ENCODE data around the gene RNF149.
"Not testable (repeated sequence)": the region's sequence is repeated elsewhere in the genome, so short reads cannot be mapped to it uniquely, and the experiment has no call there.

Gene RNF149

DNA sequence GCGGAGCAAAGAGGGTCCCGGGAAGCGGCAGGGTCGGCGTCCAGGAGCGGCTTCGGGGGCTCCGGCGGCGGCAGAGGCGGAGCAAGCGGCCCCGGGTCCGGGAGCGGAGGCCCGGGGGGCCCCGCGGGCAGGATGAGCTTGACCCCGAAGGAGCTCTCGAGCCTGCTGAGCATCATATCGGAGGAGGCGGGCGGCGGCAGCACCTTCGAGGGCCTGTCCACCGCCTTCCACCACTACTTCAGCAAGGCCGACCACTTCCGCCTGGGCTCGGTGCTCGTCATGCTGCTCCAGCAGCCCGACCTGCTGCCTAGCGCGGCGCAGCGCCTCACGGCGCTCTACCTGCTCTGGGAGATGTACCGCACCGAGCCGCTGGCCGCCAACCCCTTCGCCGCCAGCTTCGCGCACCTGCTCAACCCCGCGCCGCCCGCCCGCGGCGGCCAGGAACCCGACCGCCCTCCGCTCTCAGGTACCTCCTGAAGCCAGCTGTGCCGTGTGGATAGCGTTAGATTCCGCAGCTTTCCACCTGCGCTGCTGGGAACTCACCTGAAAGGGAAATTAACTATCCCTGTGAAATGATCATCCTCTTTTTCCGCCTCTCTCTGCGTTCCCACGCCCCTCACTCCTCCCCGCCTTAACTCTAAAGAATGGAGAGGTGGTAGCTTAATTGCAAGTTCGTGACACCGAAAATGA is 55.3 kb downstream of the RNF149 start:
- peak; percentile 59 for DNase-seq

DNA sequence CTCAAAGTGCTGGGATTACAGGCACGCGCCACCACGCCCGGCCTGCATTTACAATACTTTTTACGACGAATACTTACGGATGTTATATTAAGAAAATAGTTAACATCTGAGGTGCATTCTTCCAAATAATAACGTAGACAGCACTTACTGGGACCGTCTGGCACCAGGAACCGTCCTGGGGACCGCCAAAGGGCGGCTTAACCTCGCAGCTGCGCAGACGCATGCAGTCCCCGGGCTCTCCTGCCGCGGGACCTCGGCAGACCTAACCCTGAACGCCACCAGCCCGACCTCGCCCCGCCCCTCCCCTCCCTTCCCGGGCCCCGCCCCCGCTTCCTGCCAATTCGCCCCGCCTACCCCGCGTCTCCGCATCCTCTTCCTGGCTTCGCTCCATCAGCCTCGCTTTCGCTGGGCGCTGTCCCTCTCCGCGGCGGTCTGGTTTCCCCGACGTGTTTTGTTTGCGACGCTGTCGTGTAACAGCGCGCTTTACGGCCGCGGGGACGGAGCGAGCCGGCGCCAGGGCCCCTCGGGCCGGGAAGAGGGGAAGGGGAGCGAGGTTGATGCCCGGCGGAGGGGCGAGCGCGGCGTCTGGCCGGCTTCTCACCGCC is 56.0 kb downstream of the RNF149 start, which contains the start of gene CNOT11:
Gene CNOT11 (plus strand): TSS at position 479 of the 605 bp plus-strand sequence. CDS start 79 bp downstream, at position 558.
- DNase-seq = peak; percentile 99

DNA sequence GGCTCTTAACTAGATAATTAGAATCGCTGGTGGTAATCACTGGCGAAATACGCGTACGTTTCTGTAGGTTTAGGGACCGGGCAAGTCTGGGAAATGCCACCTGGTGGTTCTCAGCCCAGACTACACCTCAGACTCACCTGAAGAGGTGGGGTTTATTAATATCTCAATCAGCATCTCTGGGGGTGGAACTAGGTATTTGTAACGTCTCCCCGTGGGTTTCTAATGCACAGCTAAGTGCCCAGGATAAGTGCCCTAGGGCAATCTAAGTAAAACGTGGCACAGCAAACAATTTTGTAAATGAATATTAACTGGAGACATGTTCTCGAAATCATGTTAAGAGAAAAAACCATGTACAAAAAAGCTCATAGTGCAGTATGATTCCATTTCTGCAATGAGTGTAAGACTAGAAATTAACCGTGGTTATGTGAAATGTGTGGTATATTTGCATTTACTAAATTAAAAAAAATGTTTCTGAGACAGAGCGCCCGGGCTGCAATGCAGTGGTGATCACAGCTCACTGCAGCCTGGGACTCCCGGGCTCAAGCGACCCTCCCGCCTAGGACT is 56.6 kb downstream of the RNF149 start:
- no peak for DNase-seq

GRCh38 chr2:101251246-101251781 is 57.2 kb downstream of the RNF149 start:
- not testable (repeated sequence) for DNase-seq

DNA sequence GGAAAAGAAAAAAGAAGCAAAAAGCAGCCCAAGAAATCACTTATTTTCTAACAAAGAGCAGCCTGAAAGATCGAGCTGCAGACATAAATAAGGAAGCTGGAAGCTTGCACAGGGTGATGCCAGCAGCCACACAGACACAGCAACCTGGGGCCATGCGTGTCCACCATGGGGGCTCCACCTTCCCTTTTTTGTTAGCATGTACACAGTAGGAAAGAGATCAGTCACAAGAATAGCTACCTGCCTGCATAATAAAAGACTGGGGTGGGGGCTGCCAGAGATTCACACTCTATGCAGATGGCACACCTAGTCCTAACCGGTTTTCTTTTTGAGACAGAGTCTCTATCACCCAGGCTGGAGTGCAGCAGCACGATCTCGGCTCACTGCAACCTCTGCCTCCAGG is 58.7 kb downstream of the RNF149 start:
- DNase-seq = no peak

GRCh38 chr2:101248756-101249155 is 59.7 kb downstream of the RNF149 start:
- DNase-seq = not testable (repeated sequence)

- not testable (repeated sequence) for DNase-seq
Measured at GRCh38 chr2:101245468-101245867, 63.0 kb downstream of the RNF149 start.

DNA sequence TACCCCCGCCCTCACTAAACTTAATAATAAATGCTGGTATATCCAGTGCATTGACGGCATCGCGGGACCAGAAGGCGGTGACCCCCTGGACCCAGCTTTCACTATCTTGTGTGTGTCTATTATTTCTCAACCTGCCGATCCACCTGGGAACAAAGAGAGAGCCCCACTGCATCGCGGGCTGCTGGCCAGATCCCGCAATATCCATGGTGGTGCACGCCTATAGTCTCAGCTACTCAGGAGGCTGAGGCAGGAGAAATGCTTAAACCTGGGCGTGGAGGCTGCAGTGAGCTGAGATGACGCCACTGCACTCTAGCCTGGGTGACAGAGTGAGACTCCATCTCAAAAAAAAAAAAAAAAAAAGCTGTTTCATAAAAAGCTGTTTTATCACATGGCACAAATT is 63.6 kb downstream of the RNF149 start:
- not testable (repeated sequence) for DNase-seq

DNA sequence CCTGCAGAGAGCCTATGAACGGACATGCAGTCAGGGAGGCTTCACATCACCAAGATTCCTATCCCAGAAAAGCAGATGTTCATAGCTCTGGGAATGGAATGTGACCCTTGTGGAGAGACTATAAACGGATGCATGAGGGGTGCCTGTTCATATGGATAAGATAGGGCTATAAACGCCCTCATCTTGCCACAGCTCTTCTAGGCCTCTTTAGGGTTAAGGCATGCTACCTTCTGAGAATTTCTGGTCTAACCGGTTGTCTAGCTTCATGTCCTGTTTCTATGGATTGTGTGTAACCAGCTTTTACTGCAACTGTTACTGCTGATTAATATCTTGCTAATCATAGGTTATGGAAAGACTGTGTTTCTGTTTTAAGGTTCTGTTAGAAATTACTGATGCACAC is 64.1 kb downstream of the RNF149 start:
- DNase-seq = not testable (repeated sequence)

DNA sequence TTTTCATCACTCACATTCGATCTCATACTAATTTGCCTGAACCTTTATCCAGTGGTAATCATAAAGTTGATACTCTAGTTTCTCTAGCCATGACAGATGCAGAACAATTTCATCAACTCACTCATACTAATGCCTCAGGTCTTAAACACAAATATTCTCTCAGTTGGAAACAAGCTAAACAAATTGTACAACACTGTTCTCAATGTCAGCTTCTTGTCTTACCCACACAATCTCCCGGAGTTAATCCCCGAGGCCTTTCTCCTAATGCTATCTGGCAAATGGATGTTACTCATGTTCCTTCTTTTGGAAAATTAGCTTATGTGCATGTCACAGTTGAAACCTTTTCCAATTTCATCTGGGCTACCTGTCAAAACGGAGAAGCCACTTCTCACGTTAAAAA is 67.3 kb downstream of the RNF149 start:
- no peak for DNase-seq

GRCh38 chr2:101240694-101241093 is 67.8 kb downstream of the RNF149 start:
- not testable (repeated sequence) for DNase-seq

GRCh38 chr2:101239760-101240118 is 68.8 kb downstream of the RNF149 start:
- not testable (repeated sequence) for DNase-seq

- no peak for DNase-seq
Measured at GRCh38 chr2:101238930-101239759, 69.4 kb downstream of the RNF149 start.

- DNase-seq = peak; percentile 28
Measured at GRCh38 chr2:101237944-101238343, 70.6 kb downstream of the RNF149 start.

DNA sequence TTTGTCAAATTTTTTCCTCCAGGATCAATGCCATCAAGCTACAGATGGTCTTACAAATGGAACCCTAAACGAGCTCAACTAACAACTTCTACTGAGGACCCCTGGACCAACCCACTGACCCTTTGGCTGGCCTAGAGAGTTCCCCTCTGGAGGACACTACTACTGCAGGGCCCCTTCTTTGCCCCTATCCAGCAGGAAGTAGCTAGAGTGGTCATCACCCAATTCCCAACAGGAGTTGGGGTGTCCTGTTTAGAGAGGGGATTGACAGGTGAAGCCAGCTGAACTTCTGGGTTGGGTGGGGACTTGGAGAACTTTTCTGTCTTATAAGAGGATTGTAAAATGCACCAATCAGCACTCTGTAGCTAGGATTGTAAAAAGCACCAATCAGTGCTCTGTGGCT is 72.5 kb downstream of the RNF149 start:
- not testable (repeated sequence) for DNase-seq

GRCh38 chr2:101234169-101234938 is 74.1 kb downstream of the RNF149 start:
- DNase-seq = no peak

DNA sequence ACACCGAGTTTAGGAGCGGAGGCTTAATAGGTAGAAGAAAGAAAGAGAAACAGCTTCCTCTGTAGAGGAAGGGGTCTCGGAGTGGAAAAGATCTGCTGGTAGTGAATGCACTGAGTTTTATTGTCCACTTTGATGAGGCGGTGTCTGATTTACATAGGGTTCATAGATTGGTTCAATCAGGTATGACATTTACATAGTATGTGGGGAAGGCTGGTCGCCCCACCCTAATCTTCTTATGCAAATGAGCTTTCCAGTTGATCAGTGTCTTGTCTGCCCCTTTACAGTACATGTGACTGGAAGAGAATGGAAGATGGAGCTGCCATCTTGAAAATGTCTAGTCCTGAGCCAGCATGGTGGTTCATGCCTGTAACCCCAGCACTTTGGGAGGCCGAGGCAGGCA is 75.7 kb downstream of the RNF149 start:
- no peak for DNase-seq

DNA sequence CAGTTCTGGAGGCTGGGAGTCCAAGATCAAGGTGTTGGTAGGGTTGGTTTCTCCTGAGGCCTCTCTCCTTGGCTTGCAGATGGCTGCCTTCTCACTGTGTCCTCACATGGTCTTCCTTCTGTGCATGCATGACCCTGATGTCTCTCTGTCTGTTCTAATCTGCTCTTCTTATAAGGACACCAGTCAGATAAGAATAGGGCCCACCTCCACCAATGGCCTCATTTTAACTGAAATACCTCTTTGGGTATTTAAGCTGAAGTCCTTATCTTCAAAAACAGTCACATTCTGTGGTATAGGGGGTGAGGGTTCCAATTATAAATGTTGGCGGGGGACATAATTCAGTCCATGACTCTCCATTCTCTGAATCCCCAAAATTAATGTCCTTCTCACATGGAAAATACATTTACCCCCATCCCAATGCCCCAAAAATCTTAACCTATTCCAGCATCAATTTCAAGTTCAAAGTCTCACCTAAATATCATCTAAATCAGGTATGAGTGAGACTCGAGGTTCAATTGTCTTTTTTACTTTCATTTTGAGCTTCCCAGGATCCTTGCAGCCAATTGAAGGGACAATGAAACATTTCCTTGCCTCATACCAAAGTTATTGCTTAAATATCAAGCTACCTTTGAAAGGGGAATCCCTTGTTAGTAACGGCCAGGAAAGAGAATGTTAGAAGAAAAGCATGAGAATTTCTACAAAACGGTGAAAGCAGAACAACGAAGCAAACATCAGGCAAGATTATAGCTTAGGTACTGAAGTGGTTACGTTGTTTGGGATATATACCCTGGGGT is 76.4 kb downstream of the RNF149 start:
- DNase-seq = no peak

DNA sequence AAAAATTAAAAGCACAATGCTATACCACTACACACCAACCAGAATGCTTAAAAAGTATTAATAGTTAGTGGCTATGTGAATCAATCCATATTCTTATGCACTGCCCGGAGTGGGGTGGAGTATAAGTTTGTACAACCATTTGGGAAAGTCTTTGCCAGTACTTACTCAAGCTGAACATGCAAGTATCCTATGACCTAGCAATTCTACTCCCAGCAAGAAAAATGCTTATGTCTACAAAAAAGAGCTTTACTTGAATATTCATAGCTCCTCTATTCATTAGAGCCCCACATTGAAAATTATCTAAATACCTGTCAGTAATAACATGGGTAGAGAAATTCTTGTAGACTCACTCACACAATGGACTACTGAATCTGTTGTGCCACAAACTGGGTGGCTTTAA is 77.3 kb downstream of the RNF149 start:
- DNase-seq = no peak

DNA sequence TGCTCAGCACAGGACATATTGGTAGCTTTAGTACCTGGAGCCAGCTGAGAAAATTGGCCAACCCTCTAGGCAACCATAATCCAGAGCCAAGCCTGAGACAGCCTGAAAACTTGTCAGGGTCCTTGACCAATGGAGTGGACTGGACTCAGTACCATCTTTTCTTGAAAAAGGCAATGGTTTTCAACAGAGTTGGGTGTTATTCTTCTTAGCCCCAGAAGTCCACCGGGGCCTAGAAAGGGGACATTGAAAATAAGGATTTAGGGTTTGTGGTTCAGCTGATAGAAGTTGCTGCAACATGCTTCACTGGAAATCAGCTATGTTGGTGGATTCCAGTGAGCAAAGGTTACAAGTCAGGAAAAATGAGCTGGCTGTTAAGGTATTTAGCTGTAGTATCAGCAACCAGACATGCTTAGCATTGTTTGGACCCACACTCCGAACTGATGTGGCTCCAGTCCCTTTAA is 77.9 kb downstream of the RNF149 start:
- peak; percentile 25 for DNase-seq

Measured in fibroblast of skin of right biceps (primary cell).